PC-9 (cell line): ENCODE measurements around the gene CTNND2. TPM values are rescaled to one million over a fixed set of nuclear protein-coding genes. Genes with fewer than 3 reads are reported as not detected.

ENCODE experiments used
- BruUV-seq: library from RNA; stranded (reverse); fragments of 400-500 nt; replicated peaks from 2 replicates; lab custom pipeline; 2021; lab: Mats Ljungman, UMichigan
- CTCF ChIA-PET: fragments of 300-600 bp; sonication (Branson Sonifier 250); formaldehyde crosslinking; loops from one replicate; lab custom pipeline; 2022; ENCODE audit warnings: antibody characterized with exemption; lab: Charles Lee
- POLR2A ChIA-PET: fragments of 300-600 bp; sonication (Branson Sonifier 250); formaldehyde crosslinking; loops from one replicate; lab custom pipeline; 2022; ENCODE audit warnings: antibody characterized with exemption; ENCODE audit not compliant: unreplicated experiment; lab: Charles Lee
- DNase-seq, 2 experiments: peaks; one replicate each; pipeline versions ENCODE4 v3.0.0 to v3.0.0-alpha.2; 2015 to 2022; ENCODE audit warnings: mixed read lengths in 1 of 2
- H2AFZ ChIP-seq: fragments of 200-600 bp; sonication (generic); 2 replicates; pipeline ENCODE4 v1.8.1; 2017; ENCODE audit warnings: antibody characterized with exemption
- H3F3A ChIP-seq: fragments of 200-600 bp; sonication (generic); 2 replicates; pipeline ENCODE4 v1.8.1; 2017; ENCODE audit warnings: antibody characterized with exemption, mild to moderate bottlenecking, low read depth; ENCODE audit not compliant: insufficient read depth
- H3K27ac ChIP-seq: fragments of 200-600 bp; sonication (generic); 2 replicates; pipeline ENCODE4 v1.6.1; 2016; ENCODE audit warnings: mixed run types
- H3K27me3 ChIP-seq: fragments of 200-600 bp; sonication (generic); 2 replicates; pipeline ENCODE4 v1.6.1; 2016; ENCODE audit warnings: low read depth, mixed run types; ENCODE audit not compliant: insufficient read depth
- H3K36me3 ChIP-seq: fragments of 200-600 bp; sonication (generic); 2 replicates; pipeline ENCODE4 v1.6.1; 2016; ENCODE audit warnings: low read depth, mixed run types
- H3K4me1 ChIP-seq: fragments of 200-600 bp; sonication (generic); replicated peaks from 2 replicates; pipeline ENCODE4 v1.6.1; 2016; ENCODE audit warnings: mixed run types; ENCODE audit not compliant: insufficient read depth
- H3K4me2 ChIP-seq: fragments of 200-600 bp; sonication (generic); 2 replicates; pipeline ENCODE4 v1.6.1; 2017; ENCODE audit warnings: mixed run types
- H3K4me3 ChIP-seq: fragments of 200-600 bp; sonication (generic); 2 replicates; pipeline ENCODE4 v1.6.1; 2016; ENCODE audit warnings: mixed run types
- H3K79me2 ChIP-seq: fragments of 200-600 bp; sonication (generic); 2 replicates; pipeline ENCODE4 v1.6.1; 2017; ENCODE audit warnings: low read depth, mixed run types
- H3K9me2 ChIP-seq: fragments of 200-600 bp; sonication (generic); 2 replicates; pipeline ENCODE4 v1.8.1; 2017; ENCODE audit warnings: mild to moderate bottlenecking; ENCODE audit not compliant: insufficient read depth
- H3K9me3 ChIP-seq: fragments of 200-600 bp; sonication (generic); 2 replicates; pipeline ENCODE4 v1.8.1; 2016; ENCODE audit warnings: low read depth; ENCODE audit not compliant: insufficient read depth
- H4K20me1 ChIP-seq: fragments of 200-600 bp; sonication (generic); 2 replicates; pipeline ENCODE4 v1.8.1; 2017; ENCODE audit not compliant: insufficient read depth
- EZH2 ChIP-seq: fragments of 200-600 bp; sonication (generic); IDR thresholded peaks from 2 replicates; pipeline ENCODE4 v1.8.0; 2017; ENCODE audit warnings: antibody characterized with exemption, low read depth
- intact Hi-C: fragments of 100-400 bp; cut with micrococcal nuclease; formaldehyde crosslinking; loops from one replicate; pipeline ENCODE4 v1.10.0; 2022; ENCODE audit not compliant: unreplicated experiment
- total RNA-seq: library from RNA; stranded (reverse); gene quantifications from 2 replicates; pipeline ENCODE4 v1.2.3, GENCODE V29; 2021
- TF ChIP-seq, protein P1 (sequence below): fragments of 200-600 bp; sonication (generic); conservative IDR thresholded peaks from 2 replicates; pipeline ENCODE4 v1.6.1; 2017; ENCODE audit warnings: mixed run types, antibody characterized with exemption, mild to moderate bottlenecking, moderate library complexity

The CTNND2 gene
- total RNA-seq, 1 experiment from 2014 or later, result not detected

GRCh38 chr5:11044581-11044980 lies 859.7 kb downstream of the CTNND2 start:
- TF ChIP-seq EZH2, result no peak
- TF ChIP-seq, protein P1, sequence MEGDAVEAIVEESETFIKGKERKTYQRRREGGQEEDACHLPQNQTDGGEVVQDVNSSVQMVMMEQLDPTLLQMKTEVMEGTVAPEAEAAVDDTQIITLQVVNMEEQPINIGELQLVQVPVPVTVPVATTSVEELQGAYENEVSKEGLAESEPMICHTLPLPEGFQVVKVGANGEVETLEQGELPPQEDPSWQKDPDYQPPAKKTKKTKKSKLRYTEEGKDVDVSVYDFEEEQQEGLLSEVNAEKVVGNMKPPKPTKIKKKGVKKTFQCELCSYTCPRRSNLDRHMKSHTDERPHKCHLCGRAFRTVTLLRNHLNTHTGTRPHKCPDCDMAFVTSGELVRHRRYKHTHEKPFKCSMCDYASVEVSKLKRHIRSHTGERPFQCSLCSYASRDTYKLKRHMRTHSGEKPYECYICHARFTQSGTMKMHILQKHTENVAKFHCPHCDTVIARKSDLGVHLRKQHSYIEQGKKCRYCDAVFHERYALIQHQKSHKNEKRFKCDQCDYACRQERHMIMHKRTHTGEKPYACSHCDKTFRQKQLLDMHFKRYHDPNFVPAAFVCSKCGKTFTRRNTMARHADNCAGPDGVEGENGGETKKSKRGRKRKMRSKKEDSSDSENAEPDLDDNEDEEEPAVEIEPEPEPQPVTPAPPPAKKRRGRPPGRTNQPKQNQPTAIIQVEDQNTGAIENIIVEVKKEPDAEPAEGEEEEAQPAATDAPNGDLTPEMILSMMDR, result no peak
- DNase-seq, result no peak
- Histone ChIP-seq H3F3A (no peaks in the 10 kb centered on the region), H3K4me3 (no peak overlapping the region), H4K20me1 (no peaks in the 10 kb centered on the region), H3K79me2 (no peaks in the 10 kb centered on the region), H2AFZ (no peak overlapping the region), H3K36me3 (no peaks in the 10 kb centered on the region), H3K4me2 (no peak overlapping the region), H3K27me3 (no peaks in the 10 kb centered on the region), H3K4me1 (no peaks in the 10 kb centered on the region), H3K9me3 (no peaks in the 10 kb centered on the region), H3K27ac (no peak overlapping the region), H3K9me2 (no peaks in the 10 kb centered on the region)
- intact Hi-C loops, result no loop called here
- CTCF ChIA-PET, result interaction anchor here (0.6 kb wide), 1 partner anchor 567 kb away, joined by 5 read pairs; no protein-coding TSS in a partner anchor
- BruUV-seq, result no TSS peak
- POLR2A ChIA-PET, result no interaction called here

GRCh38 chr5:11043881-11044280 lies 860.4 kb downstream of the CTNND2 start:
- no peak overlapping the region for H3K27ac ChIP-seq
- intact Hi-C loops, result no loop called here
- H3K9me3 ChIP-seq, result no peaks in the 10 kb centered on the region
- no peaks in the 10 kb centered on the region for H3K36me3 ChIP-seq
- no peaks in the 10 kb centered on the region for H3F3A ChIP-seq
- ChIA-PET POLR2A (no interaction called here), CTCF (no interaction called here)
- no peak overlapping the region for H3K4me2 ChIP-seq
- H3K9me2 ChIP-seq, result no peaks in the 10 kb centered on the region
- H4K20me1 ChIP-seq, result no peaks in the 10 kb centered on the region
- no peaks in the 10 kb centered on the region for H3K4me1 ChIP-seq
- no TSS peak for BruUV-seq
- no peaks in the 10 kb centered on the region for H3K79me2 ChIP-seq
- no peak overlapping the region for H3K4me3 ChIP-seq
- no peak for DNase-seq
- no peak for TF ChIP-seq EZH2
- TF ChIP-seq, protein P1, result no peak
- H3K27me3 ChIP-seq, result no peaks in the 10 kb centered on the region
- no peak overlapping the region for H2AFZ ChIP-seq

DNA sequence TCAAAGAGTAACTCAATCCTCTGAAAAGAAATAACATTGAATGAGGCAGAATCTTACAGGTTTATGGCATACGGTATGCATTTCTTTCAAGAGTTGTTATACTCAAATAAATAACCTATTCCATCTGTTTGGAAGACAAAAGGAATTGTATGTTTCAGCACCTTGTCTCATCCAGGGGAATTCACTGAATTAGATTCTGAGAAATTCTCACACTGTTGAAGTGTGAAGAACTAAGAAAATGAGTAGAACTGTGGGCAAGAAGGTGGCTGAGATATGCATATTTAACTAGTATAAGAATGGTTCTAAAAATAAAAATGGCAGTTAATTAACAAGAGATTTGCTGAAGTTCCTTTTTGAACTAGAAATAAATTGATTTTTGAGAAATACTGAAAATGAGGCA lies 863.9 kb downstream of the CTNND2 start:
- POLR2A ChIA-PET, result no interaction called here
- intact Hi-C loops, result no loop called here
- Histone ChIP-seq H3F3A (no peaks in the 10 kb centered on the region), H3K4me3 (no peak overlapping the region), H3K9me2 (no peaks in the 10 kb centered on the region), H3K79me2 (no peaks in the 10 kb centered on the region), H2AFZ (no peak overlapping the region), H3K9me3 (no peaks in the 10 kb centered on the region), H3K4me1 (no peaks in the 10 kb centered on the region), H3K27ac (no peak overlapping the region), H3K4me2 (no peak overlapping the region), H3K27me3 (no peaks in the 10 kb centered on the region), H4K20me1 (no peaks in the 10 kb centered on the region), H3K36me3 (no peaks in the 10 kb centered on the region)
- CTCF ChIA-PET, result no interaction called here
- BruUV-seq, result no TSS peak
- DNase-seq, result no peak
- TF ChIP-seq, protein P1, result no peak
- TF ChIP-seq EZH2, result no peak
